ENCODE measurements around the gene SEMA5A. TPM values are rescaled to one million over a fixed set of nuclear protein-coding genes. Genes with fewer than 3 reads are reported as not detected.

SEMA5A gene
- total RNA-seq, 2 donors from 2014 or later: not detected

GRCh38 chr5:9192266-9192665 is 353.6 kb downstream of the SEMA5A start:
- H3K9me3 Mint-ChIP-seq: peaks cover 17% of the 10 kb centered on the region
- no peak for ATAC-seq (replicated peaks)
- H3K36me3 Mint-ChIP-seq (ENCODE audit: low read depth): no peaks in the 10 kb centered on the region
- H3K27me3 Mint-ChIP-seq: no peaks in the 10 kb centered on the region
- no peaks in the 10 kb centered on the region for H3K4me1 Mint-ChIP-seq
- H3K4me3 Mint-ChIP-seq: no peak overlapping the region
- H3K27ac Mint-ChIP-seq: no peak overlapping the region

GRCh38 chr5:9189681-9190080 is 356.2 kb downstream of the SEMA5A start:
- no peak for ATAC-seq (replicated peaks)
- Mint-ChIP-seq H3K4me1 (no peaks in the 10 kb centered on the region), H3K4me3 (no peak overlapping the region), H3K36me3 (ENCODE audit: low read depth) (no peaks in the 10 kb centered on the region), H3K27ac (no peak overlapping the region), H3K27me3 (no peaks in the 10 kb centered on the region), H3K9me3 (peaks cover 18% of the 10 kb centered on the region)

GRCh38 chr5:9188956-9189355 is 356.9 kb downstream of the SEMA5A start:
- no peak overlapping the region for H3K27ac Mint-ChIP-seq

GRCh38 chr5:9188131-9188530 is 357.7 kb downstream of the SEMA5A start:
- Mint-ChIP-seq H3K4me3 (no peak overlapping the region), H3K27me3 (no peaks in the 10 kb centered on the region)

More at GRCh38 chr5:9188956-9189355, 356.9 kb downstream of the SEMA5A start:
- Mint-ChIP-seq H3K9me3 (peaks cover 21% of the 10 kb centered on the region), H3K4me3 (no peak overlapping the region), H3K36me3 (ENCODE audit: low read depth) (no peaks in the 10 kb centered on the region), H3K27me3 (no peaks in the 10 kb centered on the region), H3K4me1 (no peaks in the 10 kb centered on the region)
- no peak for ATAC-seq (replicated peaks)

GRCh38 chr5:9187614-9188013 is 358.3 kb downstream of the SEMA5A start:
- no peaks in the 10 kb centered on the region for H3K27me3 Mint-ChIP-seq
- peaks cover 21% of the 10 kb centered on the region for H3K9me3 Mint-ChIP-seq
- H3K4me3 Mint-ChIP-seq: no peak overlapping the region
- no peak overlapping the region for H3K27ac Mint-ChIP-seq
- ATAC-seq (replicated peaks): no peak
- no peaks in the 10 kb centered on the region for H3K4me1 Mint-ChIP-seq
- no peaks in the 10 kb centered on the region for H3K36me3 Mint-ChIP-seq (ENCODE audit: low read depth)

More at GRCh38 chr5:9188131-9188530, 357.7 kb downstream of the SEMA5A start:
- no peaks in the 10 kb centered on the region for H3K4me1 Mint-ChIP-seq
- H3K36me3 Mint-ChIP-seq (ENCODE audit: low read depth): no peaks in the 10 kb centered on the region
- peak; percentile 58 for ATAC-seq (replicated peaks)
- H3K9me3 Mint-ChIP-seq: peaks cover 21% of the 10 kb centered on the region
- H3K27ac Mint-ChIP-seq: no peak overlapping the region

- no peaks in the 10 kb centered on the region for H3K4me1 Mint-ChIP-seq
- H3K36me3 Mint-ChIP-seq (ENCODE audit: low read depth): no peaks in the 10 kb centered on the region
- H3K9me3 Mint-ChIP-seq: peaks cover 19% of the 10 kb centered on the region
- no peak overlapping the region for H3K4me3 Mint-ChIP-seq
- H3K27ac Mint-ChIP-seq: no peak overlapping the region
- no peak for ATAC-seq (replicated peaks)
- no peaks in the 10 kb centered on the region for H3K27me3 Mint-ChIP-seq
Measured at GRCh38 chr5:9186069-9186468, 359.8 kb downstream of the SEMA5A start.

GRCh38 chr5:9183992-9184391 is 361.9 kb downstream of the SEMA5A start:
- Mint-ChIP-seq H3K36me3 (ENCODE audit: low read depth) (no peaks in the 10 kb centered on the region), H3K4me1 (no peaks in the 10 kb centered on the region), H3K27ac (no peak overlapping the region), H3K4me3 (no peak overlapping the region), H3K9me3 (peaks cover 11% of the 10 kb centered on the region), H3K27me3 (no peaks in the 10 kb centered on the region)
- no peak for ATAC-seq (replicated peaks)

- ATAC-seq (replicated peaks): no peak
- H3K9me3 Mint-ChIP-seq: peaks cover 8% of the 10 kb centered on the region
- no peak overlapping the region for H3K27ac Mint-ChIP-seq
- no peaks in the 10 kb centered on the region for H3K4me1 Mint-ChIP-seq
- no peaks in the 10 kb centered on the region for H3K36me3 Mint-ChIP-seq (ENCODE audit: low read depth)
- H3K4me3 Mint-ChIP-seq: no peak overlapping the region
- H3K27me3 Mint-ChIP-seq: no peaks in the 10 kb centered on the region
Measured at GRCh38 chr5:9182899-9183695, 362.8 kb downstream of the SEMA5A start.

GRCh38 chr5:9176641-9177040 is 369.2 kb downstream of the SEMA5A start:
- no peaks in the 10 kb centered on the region for H3K9me3 Mint-ChIP-seq
- no peaks in the 10 kb centered on the region for H3K27me3 Mint-ChIP-seq
- no peak overlapping the region for H3K27ac Mint-ChIP-seq
- H3K4me3 Mint-ChIP-seq: no peak overlapping the region
- H3K4me1 Mint-ChIP-seq: no peaks in the 10 kb centered on the region
- no peak for ATAC-seq (replicated peaks)
- H3K36me3 Mint-ChIP-seq (ENCODE audit: low read depth): no peaks in the 10 kb centered on the region

GRCh38 chr5:9174446-9174845 is 371.4 kb downstream of the SEMA5A start:
- Mint-ChIP-seq H3K4me3 (no peak overlapping the region), H3K27ac (no peak overlapping the region), H3K27me3 (no peaks in the 10 kb centered on the region), H3K4me1 (no peaks in the 10 kb centered on the region), H3K36me3 (ENCODE audit: low read depth) (no peaks in the 10 kb centered on the region), H3K9me3 (no peaks in the 10 kb centered on the region)
- ATAC-seq (replicated peaks): no peak

- Mint-ChIP-seq H3K27ac (no peak overlapping the region), H3K4me1 (no peaks in the 10 kb centered on the region), H3K27me3 (no peaks in the 10 kb centered on the region), H3K36me3 (ENCODE audit: low read depth) (no peaks in the 10 kb centered on the region), H3K4me3 (no peak overlapping the region), H3K9me3 (no peaks in the 10 kb centered on the region)
- ATAC-seq (replicated peaks): no peak
Measured at GRCh38 chr5:9173281-9174048, 372.4 kb downstream of the SEMA5A start.

- no peak for ATAC-seq (replicated peaks)
- Mint-ChIP-seq H3K36me3 (ENCODE audit: low read depth) (no peaks in the 10 kb centered on the region), H3K9me3 (peaks cover 6% of the 10 kb centered on the region), H3K27me3 (no peaks in the 10 kb centered on the region), H3K4me3 (no peak overlapping the region), H3K4me1 (no peaks in the 10 kb centered on the region), H3K27ac (no peak overlapping the region)
Measured at GRCh38 chr5:9170026-9170425, 375.8 kb downstream of the SEMA5A start.

GRCh38 chr5:9169557-9169902 is 376.3 kb downstream of the SEMA5A start:
- H3K27me3 Mint-ChIP-seq: no peaks in the 10 kb centered on the region
- H3K9me3 Mint-ChIP-seq: peaks cover 6% of the 10 kb centered on the region
- H3K4me3 Mint-ChIP-seq: no peak overlapping the region
- no peak overlapping the region for H3K27ac Mint-ChIP-seq
- no peaks in the 10 kb centered on the region for H3K36me3 Mint-ChIP-seq (ENCODE audit: low read depth)
- H3K4me1 Mint-ChIP-seq: no peaks in the 10 kb centered on the region
- no peak for ATAC-seq (replicated peaks)

GRCh38 chr5:9168791-9169556 is 376.9 kb downstream of the SEMA5A start:
- H3K36me3 Mint-ChIP-seq (ENCODE audit: low read depth): no peaks in the 10 kb centered on the region
- H3K27ac Mint-ChIP-seq: no peak overlapping the region
- no peak for ATAC-seq (replicated peaks)
- H3K9me3 Mint-ChIP-seq: peaks cover 6% of the 10 kb centered on the region
- no peaks in the 10 kb centered on the region for H3K4me1 Mint-ChIP-seq
- no peaks in the 10 kb centered on the region for H3K27me3 Mint-ChIP-seq
- H3K4me3 Mint-ChIP-seq: no peak overlapping the region

Data from activated T-helper 17 cell treated with anti-CD3 and anti-CD28 coated beads, Interleukin-2, amount 50 U/mL, for 72 hours (primary cell).